Neural cell (in vitro differentiated cells): ENCODE measurements around the gene MTX3. TPM values are rescaled to one million over a fixed set of nuclear protein-coding genes. Genes with fewer than 3 reads are reported as not detected.

Experiments
- H2AFZ ChIP-seq: fragments of 200-600, 300-800 bp; sonication (generic), shearing (Covaris generic); 2 replicates; pipeline ENCODE4 v1.6.0; 2014; ENCODE audit warnings: low read depth, mild to moderate bottlenecking, antibody characterized with exemption, low read length, moderate library complexity
- H3F3A ChIP-seq: fragments of 200-600 bp; shearing (Covaris generic); 2 replicates; pipeline ENCODE4 v1.6.1; 2016; ENCODE audit warnings: mild to moderate bottlenecking, moderate library complexity, mixed read lengths, antibody characterized with exemption, low read length; ENCODE audit not compliant: insufficient read depth, poor library complexity, severe bottlenecking
- H3K27ac ChIP-seq: fragments of 200-600, 300-800 bp; sonication (generic), shearing (Covaris generic); 2 replicates; pipeline ENCODE4 v1.5.1; 2014; ENCODE audit warnings: mild to moderate bottlenecking, low read length, moderate library complexity
- H3K27me3 ChIP-seq: fragments of 300-800, 200-600 bp; sonication (generic), shearing (Covaris generic); 2 replicates; pipeline ENCODE4 v1.6.0; 2014; ENCODE audit warnings: mild to moderate bottlenecking, low read depth, low read length, moderate library complexity; ENCODE audit not compliant: insufficient read depth
- H3K36me3 ChIP-seq: fragments of 300-800, 200-600 bp; sonication (generic), shearing (Covaris generic); 2 replicates; pipeline ENCODE4 v1.5.1; 2014; ENCODE audit warnings: mild to moderate bottlenecking, antibody characterized with exemption, low read length, moderate library complexity; ENCODE audit not compliant: insufficient read depth
- H3K4me2 ChIP-seq: fragments of 300-800, 200-600 bp; sonication (generic), shearing (Covaris generic); 2 replicates; pipeline ENCODE4 v1.6.0; 2014; ENCODE audit warnings: mild to moderate bottlenecking, low read length
- H3K4me3 ChIP-seq: fragments of 300-800, 200-600 bp; sonication (generic), shearing (Covaris generic); 2 replicates; pipeline ENCODE4 v1.5.1; 2014; ENCODE audit warnings: mild to moderate bottlenecking, low read length, moderate library complexity
- H3K79me2 ChIP-seq: fragments of 200-600 bp; shearing (Covaris generic); replicated peaks from 2 replicates; pipeline ENCODE4 v1.6.0; 2014; ENCODE audit warnings: mild to moderate bottlenecking, low read length, moderate library complexity; ENCODE audit not compliant: insufficient read depth
- H3K9ac ChIP-seq: fragments of 300-800, 200-600 bp; sonication (generic), shearing (Covaris generic); 2 replicates; pipeline ENCODE4 v1.6.1; 2016; ENCODE audit warnings: mild to moderate bottlenecking, low read length, mixed read lengths
- H3K9me2 ChIP-seq: fragments of 200-600 bp; shearing (Covaris generic); 2 replicates; pipeline ENCODE4 v1.6.1; 2016; ENCODE audit warnings: mild to moderate bottlenecking, low read length, mixed read lengths; ENCODE audit not compliant: insufficient read depth
- H3K9me3 ChIP-seq: fragments of 200-600, 300-800 bp; sonication (generic), shearing (Covaris generic); 2 replicates; pipeline ENCODE4 v1.6.1; 2016; ENCODE audit warnings: mild to moderate bottlenecking, mixed run types, low read length, moderate library complexity, mixed read lengths
- H4K20me1 ChIP-seq: fragments of 200-600 bp; shearing (Covaris generic); 2 replicates; pipeline ENCODE4 v1.6.1; 2016; ENCODE audit warnings: mild to moderate bottlenecking, mixed run types; ENCODE audit not compliant: insufficient read depth
- EP300 ChIP-seq: fragments of 450-650 bp; conservative IDR thresholded peaks from 2 replicates; pipeline ENCODE4 v1.6.1; 2014; ENCODE audit warnings: antibody characterized with exemption, mild to moderate bottlenecking, moderate library complexity; ENCODE audit not compliant: poor library complexity, severe bottlenecking
- EZH2 ChIP-seq: fragments of 200-600, 300-800 bp; shearing (Covaris generic), sonication (generic); IDR thresholded peaks from 2 replicates; pipeline ENCODE4 v1.6.1; 2014; ENCODE audit warnings: antibody characterized with exemption, low read length, borderline replicate concordance, mild to moderate bottlenecking; ENCODE audit not compliant: insufficient read depth, poor library complexity, severe bottlenecking
- MXI1 ChIP-seq: fragments of 450-650 bp; conservative IDR thresholded peaks from 2 replicates; pipeline ENCODE4 v1.6.1; 2014; ENCODE audit warnings: antibody characterized with exemption, mild to moderate bottlenecking; ENCODE audit not compliant: poor library complexity, severe bottlenecking
- POLR2AphosphoS5 ChIP-seq: IDR thresholded peaks from 2 replicates; pipeline ENCODE4 v1.6.1; 2012
- RAD21 ChIP-seq: fragments of 450-650 bp; conservative IDR thresholded peaks from 2 replicates; pipeline ENCODE4 v1.6.1; 2014; ENCODE audit warnings: antibody characterized with exemption, mild to moderate bottlenecking, moderate library complexity
- REST ChIP-seq: IDR thresholded peaks from 2 replicates; pipeline ENCODE4 v1.6.1; 2012; ENCODE audit warnings: borderline replicate concordance
- SMC3 ChIP-seq: fragments of 450-650 bp; conservative IDR thresholded peaks from 2 replicates; pipeline ENCODE4 v1.6.1; 2014; ENCODE audit warnings: antibody characterized with exemption, mild to moderate bottlenecking, moderate library complexity; ENCODE audit not compliant: poor library complexity
- TAF1 ChIP-seq: IDR thresholded peaks from 2 replicates; pipeline ENCODE4 v1.6.1; 2012; ENCODE audit warnings: low read depth
- polyA plus RNA-seq: library from polyadenylated mRNA; depleted of rRNA; stranded (reverse); fragments of >200 nt; gene quantifications from 2 replicates; pipeline ENCODE4 v1.2.3, GENCODE V29; 2014
- TF ChIP-seq, protein P1 (sequence below): fragments of 450-650 bp; IDR thresholded peaks from 2 replicates; pipeline ENCODE4 v1.5.1; 2014; ENCODE audit warnings: antibody characterized with exemption, mild to moderate bottlenecking, moderate library complexity; ENCODE audit not compliant: poor library complexity, severe bottlenecking

MTX3 gene
- polyA plus RNA-seq, 1 donor from 2014 or later = 20.8 TPM

GRCh38 chr5:80037366-80037765 is 46.3 kb upstream of the MTX3 start:
- no peak overlapping the region for H3K27ac ChIP-seq
- H4K20me1 ChIP-seq = no peaks in the 10 kb centered on the region
- no peaks in the 10 kb centered on the region for H3K9me2 ChIP-seq
- H3K36me3 ChIP-seq = no peaks in the 10 kb centered on the region
- H3K79me2 ChIP-seq = no peaks in the 10 kb centered on the region
- TF ChIP-seq EZH2 = no peak
- no peak for TF ChIP-seq EP300
- no peak for TF ChIP-seq POLR2AphosphoS5
- no peak for TF ChIP-seq REST
- no peak for TF ChIP-seq RAD21
- TF ChIP-seq SMC3 = no peak
- TF ChIP-seq TAF1 = no peak
- no peak for TF ChIP-seq MXI1
- TF ChIP-seq, protein P1, sequence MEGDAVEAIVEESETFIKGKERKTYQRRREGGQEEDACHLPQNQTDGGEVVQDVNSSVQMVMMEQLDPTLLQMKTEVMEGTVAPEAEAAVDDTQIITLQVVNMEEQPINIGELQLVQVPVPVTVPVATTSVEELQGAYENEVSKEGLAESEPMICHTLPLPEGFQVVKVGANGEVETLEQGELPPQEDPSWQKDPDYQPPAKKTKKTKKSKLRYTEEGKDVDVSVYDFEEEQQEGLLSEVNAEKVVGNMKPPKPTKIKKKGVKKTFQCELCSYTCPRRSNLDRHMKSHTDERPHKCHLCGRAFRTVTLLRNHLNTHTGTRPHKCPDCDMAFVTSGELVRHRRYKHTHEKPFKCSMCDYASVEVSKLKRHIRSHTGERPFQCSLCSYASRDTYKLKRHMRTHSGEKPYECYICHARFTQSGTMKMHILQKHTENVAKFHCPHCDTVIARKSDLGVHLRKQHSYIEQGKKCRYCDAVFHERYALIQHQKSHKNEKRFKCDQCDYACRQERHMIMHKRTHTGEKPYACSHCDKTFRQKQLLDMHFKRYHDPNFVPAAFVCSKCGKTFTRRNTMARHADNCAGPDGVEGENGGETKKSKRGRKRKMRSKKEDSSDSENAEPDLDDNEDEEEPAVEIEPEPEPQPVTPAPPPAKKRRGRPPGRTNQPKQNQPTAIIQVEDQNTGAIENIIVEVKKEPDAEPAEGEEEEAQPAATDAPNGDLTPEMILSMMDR = no peak
- H3F3A ChIP-seq = no peaks in the 10 kb centered on the region
- no peak overlapping the region for H3K9ac ChIP-seq
- H3K4me3 ChIP-seq = no peak overlapping the region
- H3K9me3 ChIP-seq = no peaks in the 10 kb centered on the region
- H3K27me3 ChIP-seq = peaks cover 38% of the 10 kb centered on the region
- H3K4me2 ChIP-seq = no peak overlapping the region
- no peak overlapping the region for H2AFZ ChIP-seq

GRCh38 chr5:80036615-80037014 is 45.6 kb upstream of the MTX3 start:
- H3K27ac ChIP-seq = no peak overlapping the region
- no peak for TF ChIP-seq POLR2AphosphoS5
- H3K4me2 ChIP-seq = no peak overlapping the region

GRCh38 chr5:80035839-80036238 is 44.8 kb upstream of the MTX3 start:
- H3F3A ChIP-seq = no peaks in the 10 kb centered on the region
- no peak overlapping the region for H3K4me2 ChIP-seq
- no peak overlapping the region for H2AFZ ChIP-seq
- no peak overlapping the region for H3K27ac ChIP-seq
- no peak overlapping the region for H3K4me3 ChIP-seq
- H3K9me3 ChIP-seq = no peaks in the 10 kb centered on the region
- no peak overlapping the region for H3K9ac ChIP-seq
- H3K27me3 ChIP-seq = peaks cover 38% of the 10 kb centered on the region
- H3K79me2 ChIP-seq = no peaks in the 10 kb centered on the region
- TF ChIP-seq TAF1 (no peak), EP300 (no peak), POLR2AphosphoS5 (no peak), RAD21 (no peak), EZH2 (no peak), MXI1 (no peak), REST (no peak), SMC3 (no peak)
- TF ChIP-seq, protein P1 = no peak
- H4K20me1 ChIP-seq = no peaks in the 10 kb centered on the region
- H3K36me3 ChIP-seq = no peaks in the 10 kb centered on the region
- H3K9me2 ChIP-seq = no peaks in the 10 kb centered on the region

More at GRCh38 chr5:80036615-80037014, 45.6 kb upstream of the MTX3 start:
- H3K9me2 ChIP-seq = no peaks in the 10 kb centered on the region
- H3K36me3 ChIP-seq = no peaks in the 10 kb centered on the region
- no peak overlapping the region for H3K4me3 ChIP-seq
- no peaks in the 10 kb centered on the region for H3F3A ChIP-seq
- no peak overlapping the region for H3K9ac ChIP-seq
- H3K27me3 ChIP-seq = peaks cover 38% of the 10 kb centered on the region
- H3K9me3 ChIP-seq = no peaks in the 10 kb centered on the region
- no peak overlapping the region for H2AFZ ChIP-seq
- no peaks in the 10 kb centered on the region for H3K79me2 ChIP-seq
- no peaks in the 10 kb centered on the region for H4K20me1 ChIP-seq
